ENCODE results near the gene MSI2.

The MSI2 gene

GRCh38 chr17:57685499-57686132 is 429.3 kb downstream of the MSI2 start:
- H3K4me3 ChIP-seq (ENCODE audit: low read depth, low read length) = no peak overlapping the region
- DNase-seq (ENCODE audit: low read depth) = no peak
- TF ChIP-seq CTCF (IDR thresholded peaks at IDR 0.05; ENCODE audit: insufficient read depth, low read depth, low read length, missing control alignments) = no peak

DNA sequence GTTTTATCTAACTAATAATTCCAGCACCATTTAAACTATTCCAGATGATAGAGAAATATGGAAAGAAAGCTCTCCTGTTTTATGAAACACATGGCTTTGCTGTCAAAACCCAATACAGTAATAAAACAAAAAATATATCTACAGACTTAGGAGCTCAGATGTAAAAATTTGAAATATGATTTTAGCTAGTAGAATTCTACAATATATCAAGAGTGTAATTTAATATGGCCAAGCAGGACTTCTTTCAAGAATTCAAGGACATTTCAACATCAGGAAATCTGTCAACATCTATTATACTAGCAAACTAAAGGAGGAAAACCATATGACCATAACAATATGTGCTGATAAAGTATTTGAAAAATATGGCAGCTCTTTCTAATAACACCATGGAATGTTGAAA is 431.3 kb downstream of the MSI2 start:
- no peak for TF ChIP-seq CTCF (IDR thresholded peaks at IDR 0.05; ENCODE audit: insufficient read depth, low read depth, low read length, missing control alignments)
- DNase-seq (ENCODE audit: low read depth) = no peak
- no peak overlapping the region for H3K4me3 ChIP-seq (ENCODE audit: low read depth, low read length)

- no peak for DNase-seq (ENCODE audit: low read depth)
- no peak overlapping the region for H3K4me3 ChIP-seq (ENCODE audit: low read depth, low read length)
- no peak for TF ChIP-seq CTCF (IDR thresholded peaks at IDR 0.05; ENCODE audit: insufficient read depth, low read depth, low read length, missing control alignments)
Measured at GRCh38 chr17:57689254-57689653, 432.9 kb downstream of the MSI2 start.

DNA sequence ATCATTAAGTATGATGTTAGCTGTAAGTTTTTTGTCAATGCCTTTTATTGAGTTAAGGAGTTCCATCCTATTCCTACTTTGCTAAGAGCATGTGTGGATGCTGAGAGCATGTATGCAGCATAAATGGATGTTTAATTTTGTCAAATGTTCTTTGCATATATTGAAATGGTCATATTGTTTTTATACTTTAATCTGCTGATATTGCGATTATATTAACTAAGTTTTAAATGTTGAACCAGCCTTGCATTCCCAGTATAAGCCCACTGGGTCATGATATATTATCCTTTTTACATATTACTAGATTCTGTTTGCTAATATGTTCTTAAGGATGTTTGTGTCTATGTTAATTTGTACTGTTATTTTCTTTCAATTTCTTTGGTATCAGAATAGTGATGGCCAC is 435.6 kb downstream of the MSI2 start:
- H3K4me3 ChIP-seq (ENCODE audit: low read depth, low read length) = no peak overlapping the region
- DNase-seq (ENCODE audit: low read depth) = no peak
- no peak for TF ChIP-seq CTCF (IDR thresholded peaks at IDR 0.05; ENCODE audit: insufficient read depth, low read depth, low read length, missing control alignments)

GRCh38 chr17:57692770-57693169 is 436.4 kb downstream of the MSI2 start:
- no peak for TF ChIP-seq CTCF (IDR thresholded peaks at IDR 0.05; ENCODE audit: insufficient read depth, low read depth, low read length, missing control alignments)
- no peak overlapping the region for H3K4me3 ChIP-seq (ENCODE audit: low read depth, low read length)
- no peak for DNase-seq (ENCODE audit: low read depth)

DNA sequence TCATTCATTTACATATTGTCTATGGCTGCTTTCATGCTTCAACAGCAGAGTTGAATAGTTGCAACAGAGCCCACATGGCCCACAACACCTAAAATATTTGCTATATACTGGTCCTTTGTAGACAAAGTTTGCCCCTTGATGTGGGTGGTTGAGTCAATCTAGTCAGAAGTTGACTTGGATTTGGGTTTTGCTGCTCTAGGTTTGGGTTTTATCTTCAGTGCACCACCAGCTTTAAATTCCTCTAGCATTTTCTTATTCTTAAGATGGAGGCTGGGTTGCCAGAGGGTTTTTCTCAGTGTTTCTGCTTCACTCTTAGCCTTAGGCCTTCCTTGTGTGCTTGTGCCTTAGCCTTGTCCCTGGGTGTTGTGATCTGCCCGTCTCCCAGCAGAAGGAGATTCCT is 437.7 kb downstream of the MSI2 start:
- TF ChIP-seq CTCF (IDR thresholded peaks at IDR 0.05; ENCODE audit: insufficient read depth, low read depth, low read length, missing control alignments) = no peak
- no peak overlapping the region for H3K4me3 ChIP-seq (ENCODE audit: low read depth, low read length)
- no peak for DNase-seq (ENCODE audit: low read depth)

GRCh38 chr17:57696050-57696449 is 439.7 kb downstream of the MSI2 start:
- DNase-seq (ENCODE audit: low read depth) = no peak

More at GRCh38 chr17:57696050-57696449, 439.7 kb downstream of the MSI2 start:
- no peak overlapping the region for H3K4me3 ChIP-seq (ENCODE audit: low read depth, low read length)
- no peak for TF ChIP-seq CTCF (IDR thresholded peaks at IDR 0.05; ENCODE audit: insufficient read depth, low read depth, low read length, missing control alignments)
